Muscle layer of colon (tissue), 2 donors: ENCODE data around the gene LCE5A.
"Not testable (repeated sequence)": the region's sequence is repeated elsewhere in the genome, so short reads cannot be mapped to it uniquely, and the experiment has no call there.

Experiments used
- H3K27ac ChIP-seq: one replicate; pipeline ENCODE4 v1.7.0; 2013; ENCODE audit warnings: low read depth, mild to moderate bottlenecking, low read length, moderate library complexity
- H3K27me3 ChIP-seq, 2 donors: one replicate each; pipeline ENCODE4 v1.7.0; 2013; ENCODE audit warnings: low read length in 2 of 2, mild to moderate bottlenecking in 2 of 2; ENCODE audit not compliant: insufficient read depth in 2 of 2, control insufficient read depth in 1 of 2
- H3K36me3 ChIP-seq: one replicate; pipeline ENCODE4 v1.7.0; 2013; ENCODE audit warnings: mild to moderate bottlenecking, low read length; ENCODE audit not compliant: insufficient read depth
- H3K4me1 ChIP-seq: one replicate; pipeline ENCODE4 v1.7.0; 2013; ENCODE audit warnings: mild to moderate bottlenecking, low read length; ENCODE audit not compliant: insufficient read depth
- H3K4me3 ChIP-seq, 2 donors: one replicate each; pipeline ENCODE4 v1.7.0; 2013; ENCODE audit warnings: low read length in 2 of 2, low read depth in 1 of 2, mild to moderate bottlenecking in 1 of 2, moderate library complexity in 1 of 2
- H3K9ac ChIP-seq: one replicate; pipeline ENCODE4 v1.7.0; 2013; ENCODE audit warnings: low read length
- H3K9me3 ChIP-seq: one replicate; pipeline ENCODE4 v1.7.0; 2013; ENCODE audit warnings: mild to moderate bottlenecking, low read length
- donor health status: abdominal sarcoma.
- donor health status: Adenocarcinoma of cecum.

Gene LCE5A, protein sequence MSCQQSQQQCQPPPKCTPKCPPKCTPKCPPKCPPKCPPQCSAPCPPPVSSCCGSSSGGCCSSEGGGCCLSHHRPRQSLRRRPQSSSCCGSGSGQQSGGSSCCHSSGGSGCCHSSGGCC

DNA sequence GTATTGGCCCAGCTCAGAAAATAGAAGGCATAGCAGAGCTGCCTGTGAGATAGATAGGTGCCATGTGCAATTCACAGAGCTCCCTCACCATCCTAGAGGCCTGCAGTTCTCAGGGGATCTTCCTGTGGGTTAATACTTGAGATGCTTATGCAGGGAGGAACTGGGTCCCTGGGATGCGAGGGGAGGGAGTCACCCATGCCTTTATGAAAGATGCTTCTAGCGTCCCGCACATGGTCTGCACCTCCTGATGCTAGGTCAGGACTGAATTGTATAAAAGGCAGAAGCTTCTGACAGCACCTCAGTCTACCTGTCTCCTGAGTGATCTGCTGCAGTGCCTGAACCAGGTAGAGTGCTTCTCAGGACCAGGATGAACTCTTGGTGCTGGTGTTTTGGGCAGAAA is at the start of gene LCE5A:
Gene LCE5A, plus strand, starts transcription at position 301 of the 400 bp plus-strand sequence. CDS start 732 bp downstream, outside the sequence.
- Histone ChIP-seq H3K27me3 (peaks cover 17 to 30% of the 10 kb centered on the region in 2 donors), H3K4me1 (no peaks in the 10 kb centered on the region), H3K4me3 (no peak within 1 kb of the TSS), H3K27ac (no peak within 1 kb of the TSS), H3K9ac (no peak within 1 kb of the TSS), H3K36me3 (no peaks in the 10 kb centered on the region), H3K9me3 (no peaks in the 10 kb centered on the region)

DNA sequence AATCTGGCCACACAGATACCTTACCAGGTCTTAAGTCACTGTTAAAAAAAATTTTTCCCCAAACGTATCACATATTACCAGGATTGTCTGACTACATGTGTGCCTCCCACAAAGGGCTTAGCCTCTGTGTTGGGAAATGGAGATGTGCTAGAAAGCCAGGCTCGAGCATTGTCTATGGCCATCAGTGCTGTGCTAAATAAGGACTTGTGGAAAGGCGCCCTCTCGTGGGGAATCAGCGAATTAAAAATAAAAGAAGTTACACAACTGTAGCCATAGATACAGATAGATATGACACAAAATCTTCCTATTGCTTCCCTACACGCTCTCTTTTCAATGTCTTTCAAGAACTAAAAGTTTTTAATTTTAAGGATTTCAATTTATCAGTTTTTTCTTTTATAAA is 49.1 kb upstream of the LCE5A start:
- no peaks in the 10 kb centered on the region for H3K9me3 ChIP-seq
- no peaks in the 10 kb centered on the region for H3K27me3 ChIP-seq
- no peaks in the 10 kb centered on the region for H3K36me3 ChIP-seq
- no peak overlapping the region for H3K4me3 ChIP-seq
- H3K27ac ChIP-seq: no peak overlapping the region
- H3K9ac ChIP-seq: no peak overlapping the region
- peaks cover 14% of the 10 kb centered on the region for H3K4me1 ChIP-seq

DNA sequence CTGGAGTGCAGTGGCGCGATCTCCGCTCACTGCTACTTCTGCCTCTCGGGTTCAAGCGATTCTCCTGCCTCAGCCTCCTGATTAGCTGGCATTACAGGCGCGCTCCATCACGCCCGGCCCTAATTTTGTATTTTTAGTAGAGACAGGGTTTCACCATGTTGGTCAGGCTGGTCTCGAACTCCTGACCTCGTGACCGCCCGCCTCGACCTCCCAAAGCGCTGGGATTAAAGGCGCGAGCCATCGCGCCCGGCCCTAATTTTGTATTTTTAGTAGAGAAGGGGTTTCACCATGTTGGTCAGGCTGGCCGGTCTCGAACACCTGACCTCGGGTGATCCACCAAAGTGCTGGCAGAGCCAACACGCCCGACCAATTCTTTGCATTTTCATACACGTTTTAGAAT is 48.0 kb upstream of the LCE5A start:
- Histone ChIP-seq H3K4me1 (peaks cover 14% of the 10 kb centered on the region), H3K4me3 (no peak overlapping the region), H3K36me3 (no peaks in the 10 kb centered on the region), H3K9ac (no peak overlapping the region), H3K9me3 (no peaks in the 10 kb centered on the region), H3K27ac (no peak overlapping the region), H3K27me3 (no peaks in the 10 kb centered on the region)

DNA sequence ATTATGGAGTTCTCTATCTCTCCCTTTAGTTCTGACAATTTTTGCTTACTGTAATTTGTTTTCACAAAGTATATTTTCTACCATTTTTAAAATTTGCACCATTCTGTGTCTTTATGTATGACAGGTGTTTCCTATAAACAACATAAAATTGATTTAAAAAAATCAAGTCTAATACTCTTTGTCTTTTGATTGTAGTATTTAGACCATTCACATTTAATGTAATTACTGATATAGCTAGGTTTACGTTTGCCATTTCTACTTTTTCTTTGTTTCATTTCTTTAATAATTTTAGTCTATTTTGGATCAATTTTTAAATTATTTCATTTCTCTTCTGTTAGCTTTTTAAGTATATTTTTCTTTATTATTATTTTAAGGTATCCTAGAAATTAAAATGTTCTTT is 44.4 kb upstream of the LCE5A start:
- H3K9ac ChIP-seq: no peak overlapping the region
- H3K27me3 ChIP-seq: no peaks in the 10 kb centered on the region
- H3K36me3 ChIP-seq: no peaks in the 10 kb centered on the region
- no peak overlapping the region for H3K27ac ChIP-seq
- no peaks in the 10 kb centered on the region for H3K9me3 ChIP-seq
- no peak overlapping the region for H3K4me3 ChIP-seq
- no peaks in the 10 kb centered on the region for H3K4me1 ChIP-seq

DNA sequence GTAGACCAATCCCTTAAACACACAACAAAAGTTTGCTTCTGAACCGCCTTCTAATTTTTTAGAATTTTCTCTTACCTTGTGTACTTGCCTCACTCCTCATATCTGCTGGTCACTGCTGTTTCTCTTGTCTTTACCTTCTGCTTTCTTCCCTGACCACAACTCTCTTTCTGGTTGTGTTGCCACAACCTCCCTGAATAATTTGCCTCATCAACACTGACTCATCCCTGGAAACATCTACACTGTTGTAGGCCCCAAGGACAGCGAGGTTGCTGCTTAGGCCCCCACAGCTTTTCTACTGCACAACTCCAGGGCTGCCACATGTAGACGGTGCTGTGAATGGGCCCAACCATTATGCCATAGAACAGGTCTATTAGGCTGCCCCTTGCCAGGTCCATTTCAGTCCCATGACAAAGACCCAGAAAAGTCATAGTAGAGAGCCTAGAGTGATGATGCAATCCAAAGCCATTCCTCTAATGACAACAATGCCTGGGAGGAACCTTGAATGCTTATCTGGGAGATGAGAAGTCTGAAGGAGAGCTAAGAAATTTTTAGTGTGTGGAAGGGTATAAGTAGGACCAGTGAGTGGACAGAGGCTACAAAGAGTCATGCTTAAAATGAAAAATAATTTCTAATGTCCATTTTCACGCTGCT is 36.6 kb upstream of the LCE5A start:
- Histone ChIP-seq H3K4me1 (no peaks in the 10 kb centered on the region), H3K4me3 (no peak overlapping the region), H3K27ac (no peak overlapping the region), H3K36me3 (no peaks in the 10 kb centered on the region), H3K27me3 (no peaks in the 10 kb centered on the region), H3K9me3 (no peaks in the 10 kb centered on the region), H3K9ac (no peak overlapping the region)

DNA sequence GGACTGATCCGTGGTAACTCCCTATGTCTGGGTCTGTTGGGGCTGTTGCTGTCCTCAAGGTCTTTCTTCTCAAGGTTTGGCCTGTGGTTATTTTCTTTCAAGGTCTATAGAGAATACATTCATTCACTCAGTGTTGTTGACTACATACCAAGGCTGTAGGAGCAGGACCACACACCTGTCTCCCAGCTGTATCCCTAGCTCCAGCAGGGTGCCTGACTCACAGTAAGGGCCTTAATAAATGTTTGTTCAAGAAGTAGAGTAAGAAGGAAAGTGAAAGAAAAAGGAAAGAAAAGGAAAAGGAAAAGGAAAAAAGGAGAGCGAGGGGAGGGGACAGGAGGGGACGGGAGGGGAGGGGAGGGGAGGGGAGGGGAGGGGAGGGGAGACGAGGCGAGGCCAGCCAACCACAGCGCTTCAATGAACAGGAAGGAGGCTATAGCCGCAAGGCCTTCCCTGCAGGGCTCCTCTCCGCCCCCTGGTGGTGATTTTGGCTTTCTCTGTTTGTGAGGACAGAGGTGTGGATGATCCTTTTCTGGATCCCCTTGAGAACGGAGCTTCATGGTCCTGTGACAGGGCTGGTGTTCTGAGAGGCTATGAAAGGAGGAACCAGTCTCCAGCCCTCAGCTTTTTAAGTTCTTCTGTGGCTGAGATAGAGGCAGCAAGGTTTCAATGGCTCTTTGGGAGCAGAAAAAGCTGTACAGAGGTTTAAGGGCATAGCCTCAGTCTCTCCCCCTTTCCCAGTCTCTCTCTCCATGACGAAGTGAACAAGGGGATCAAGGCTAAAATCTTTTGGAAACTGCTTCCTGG is 30.6 kb upstream of the LCE5A start:
- Histone ChIP-seq H3K36me3 (no peaks in the 10 kb centered on the region), H3K9me3 (no peaks in the 10 kb centered on the region), H3K4me1 (no peaks in the 10 kb centered on the region), H3K9ac (no peak overlapping the region), H3K27ac (no peak overlapping the region), H3K27me3 (no peaks in the 10 kb centered on the region), H3K4me3 (no peak overlapping the region)

DNA sequence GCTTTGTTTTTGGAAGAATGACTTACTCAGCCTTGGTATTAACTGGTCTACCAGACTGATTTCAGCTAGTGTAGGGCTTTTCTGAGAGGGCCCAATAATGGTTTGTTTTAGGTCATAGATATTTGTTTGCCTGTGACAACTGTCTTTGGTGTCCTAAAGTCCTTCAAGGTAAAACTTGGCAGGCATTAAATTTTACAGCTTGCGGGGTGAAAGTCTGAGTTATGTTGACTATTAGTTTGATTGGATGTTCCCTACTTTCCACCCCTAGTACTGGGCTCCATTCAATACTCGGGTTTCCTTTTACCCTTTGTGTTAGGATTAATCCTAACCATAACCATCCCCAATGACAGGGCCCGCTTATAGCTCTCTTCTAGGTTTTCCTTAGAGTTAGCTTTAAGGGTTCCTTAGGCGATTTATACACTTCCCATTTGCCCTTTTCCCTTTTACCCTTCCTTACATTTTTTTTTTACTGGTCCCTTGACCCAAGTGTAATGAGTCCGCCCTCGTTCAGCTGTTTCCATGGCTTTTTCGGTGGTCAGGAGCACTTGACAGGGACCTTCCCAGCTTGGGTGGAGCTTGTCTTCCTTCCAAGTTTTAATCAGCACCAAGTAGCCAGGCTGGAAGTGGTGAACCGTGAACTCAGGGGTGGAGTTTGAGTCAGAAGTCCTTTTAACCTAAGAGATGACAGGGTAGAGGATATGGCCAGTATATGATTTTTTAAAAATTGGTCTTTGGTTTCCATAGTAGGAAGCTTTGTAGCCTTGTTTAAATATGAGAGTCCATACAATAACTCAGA is 28.5 kb upstream of the LCE5A start:
- H3K27ac ChIP-seq: no peak overlapping the region
- no peaks in the 10 kb centered on the region for H3K27me3 ChIP-seq
- no peaks in the 10 kb centered on the region for H3K36me3 ChIP-seq
- no peak overlapping the region for H3K9ac ChIP-seq
- H3K9me3 ChIP-seq: no peaks in the 10 kb centered on the region
- H3K4me3 ChIP-seq: no peak overlapping the region
- H3K4me1 ChIP-seq: no peaks in the 10 kb centered on the region

DNA sequence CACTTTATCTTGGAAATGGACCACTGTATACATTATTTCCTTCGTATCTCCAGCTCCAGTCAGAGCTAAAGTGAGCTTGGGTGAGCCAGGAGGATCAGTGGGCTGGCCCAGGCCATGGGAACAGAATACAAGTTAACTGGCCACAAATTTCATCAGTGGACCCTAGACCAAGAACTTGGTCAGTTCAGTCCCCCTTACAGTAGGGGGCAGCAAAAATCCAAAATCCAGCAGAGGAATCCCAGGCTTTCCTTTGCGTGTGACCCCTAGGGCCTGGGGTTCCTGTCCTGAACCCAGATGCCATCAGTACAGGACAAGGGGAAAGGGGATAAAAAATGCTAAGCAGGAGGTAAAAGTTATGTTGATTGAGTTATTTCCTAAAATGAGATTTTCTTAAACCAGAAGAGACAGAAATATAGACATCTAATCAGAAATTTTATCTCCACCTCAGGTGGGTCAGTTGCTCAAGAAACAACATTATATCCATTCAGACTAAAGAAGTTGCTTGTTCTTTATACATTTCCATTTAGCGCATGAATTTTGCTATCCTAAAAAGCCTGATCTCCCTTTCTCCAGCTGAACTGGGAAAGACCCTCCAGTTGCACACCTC is 24.1 kb upstream of the LCE5A start:
- no peaks in the 10 kb centered on the region for H3K27me3 ChIP-seq
- H3K4me3 ChIP-seq: no peak overlapping the region
- no peaks in the 10 kb centered on the region for H3K9me3 ChIP-seq
- H3K9ac ChIP-seq: no peak overlapping the region
- no peaks in the 10 kb centered on the region for H3K4me1 ChIP-seq
- no peaks in the 10 kb centered on the region for H3K36me3 ChIP-seq
- no peak overlapping the region for H3K27ac ChIP-seq

DNA sequence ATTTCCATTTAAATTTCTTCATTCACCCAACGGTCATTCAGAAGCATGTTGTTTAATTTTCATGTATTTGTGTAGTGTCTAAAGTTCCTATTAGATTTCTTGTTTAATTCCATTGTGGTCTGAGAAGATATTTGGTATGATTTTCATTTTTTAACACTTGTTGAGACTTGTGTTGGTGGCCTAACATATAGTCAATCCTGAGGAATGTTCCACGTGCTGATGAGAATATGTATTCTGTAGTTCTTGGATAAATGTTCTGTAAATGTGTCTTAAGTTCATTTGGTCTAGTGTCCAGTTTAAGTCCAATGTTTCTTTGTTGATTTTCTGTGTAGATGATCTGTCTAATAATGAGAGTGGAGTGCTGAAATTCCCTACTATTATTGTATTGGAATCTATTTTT is 22.7 kb upstream of the LCE5A start:
- no peak overlapping the region for H3K4me3 ChIP-seq
- no peaks in the 10 kb centered on the region for H3K9me3 ChIP-seq
- no peaks in the 10 kb centered on the region for H3K4me1 ChIP-seq

DNA sequence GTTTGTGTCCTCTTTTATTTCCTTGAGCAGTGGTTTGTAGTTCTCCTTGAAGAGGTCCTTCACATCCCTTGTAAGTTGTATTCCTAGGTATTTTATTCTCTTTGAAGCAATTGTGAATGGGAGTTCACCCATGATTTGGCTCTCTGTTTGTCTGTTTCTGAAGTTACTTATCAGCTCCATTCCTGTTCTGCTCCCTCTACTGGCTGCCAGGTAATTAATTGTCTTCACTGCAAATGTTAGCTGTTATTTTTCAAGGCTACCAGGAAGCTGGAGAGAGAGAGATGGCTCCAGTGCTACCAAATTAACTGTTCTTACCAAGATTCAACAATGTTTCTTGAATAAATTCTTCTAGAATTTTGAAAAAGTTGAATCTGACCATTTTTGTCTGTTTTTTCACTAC is 19.1 kb upstream of the LCE5A start:
- H3K27me3 ChIP-seq, H3K4me1 ChIP-seq, H3K27ac ChIP-seq, H3K4me3 ChIP-seq, H3K36me3 ChIP-seq, H3K9ac ChIP-seq, H3K9me3 ChIP-seq: not testable (repeated sequence)

More for the DNA sequence above, 22.7 kb upstream of the LCE5A start:
- H3K27me3 ChIP-seq: no peaks in the 10 kb centered on the region
- H3K27ac ChIP-seq: no peak overlapping the region
- H3K9ac ChIP-seq: no peak overlapping the region
- H3K36me3 ChIP-seq: no peaks in the 10 kb centered on the region

DNA sequence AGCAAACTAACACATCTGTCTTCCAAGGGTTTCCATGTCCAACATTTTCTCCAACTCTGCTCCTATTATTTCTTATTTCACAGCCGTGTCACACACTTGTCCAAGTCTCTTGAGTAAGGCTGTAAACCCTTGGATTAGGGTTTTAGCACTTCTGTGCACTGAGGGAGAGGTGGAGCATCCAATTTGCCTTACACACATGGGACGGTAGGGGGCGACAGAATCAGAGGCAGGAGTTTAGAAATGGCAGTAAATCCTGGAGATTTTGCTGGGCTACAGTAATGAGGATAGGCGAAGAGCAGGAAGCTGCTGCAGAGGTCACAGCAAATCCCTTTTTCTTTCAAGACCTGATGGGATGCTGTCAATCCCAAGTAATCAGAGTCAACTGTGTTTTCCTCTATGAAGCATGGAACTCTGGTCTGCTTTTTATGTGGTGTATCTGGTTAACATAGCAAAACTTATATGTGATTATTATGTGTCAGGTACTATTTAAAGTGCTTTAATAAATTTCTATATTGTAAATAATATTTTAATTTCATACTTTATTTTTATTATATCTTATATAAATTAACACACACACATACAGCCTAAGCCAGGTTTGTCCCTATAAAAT is 15.4 kb upstream of the LCE5A start:
- H3K27me3 ChIP-seq: no peaks in the 10 kb centered on the region
- no peak overlapping the region for H3K27ac ChIP-seq
- H3K4me1 ChIP-seq: no peaks in the 10 kb centered on the region
- H3K36me3 ChIP-seq: no peaks in the 10 kb centered on the region
- no peaks in the 10 kb centered on the region for H3K9me3 ChIP-seq
- no peak overlapping the region for H3K9ac ChIP-seq
- H3K4me3 ChIP-seq: no peak overlapping the region
